GM21423 (cell line): Measurements from ENCODE around the gene GJB1.
"Not testable (repeated sequence)": the region's sequence is repeated elsewhere in the genome, so short reads cannot be mapped to it uniquely, and the experiment has no call there.

Experiments used
- ATAC-seq: cut with Tn5 transposase; IDR thresholded peaks from one replicate; pipeline ENCODE4 v1.9.1; 2021; ENCODE audit warnings: mild to moderate bottlenecking, moderate library complexity; ENCODE audit not compliant: unreplicated experiment

Gene GJB1

GRCh38 chrX:71222929-71223328 lies at the start of gene GJB1:
GJB1 (plus strand) TSS chrX:71223224; CDS start chrX:71223708, 484 bp downstream.
- no peak for ATAC-seq

GRCh38 chrX:71173440-71173839 lies 49.6 kb upstream of the GJB1 start:
- no peak for ATAC-seq

- ATAC-seq = no peak
Observed at GRCh38 chrX:71174795-71175194, 48.2 kb upstream of the GJB1 start.

GRCh38 chrX:71175531-71175930 lies 47.5 kb upstream of the GJB1 start:
- no peak for ATAC-seq

GRCh38 chrX:71177327-71177726 lies 45.7 kb upstream of the GJB1 start:
- ATAC-seq = no peak

- ATAC-seq = no peak
Observed at GRCh38 chrX:71178908-71179307, 44.1 kb upstream of the GJB1 start.

GRCh38 chrX:71180579-71181265 lies 42.3 kb upstream of the GJB1 start:
- ATAC-seq = not testable (repeated sequence)

GRCh38 chrX:71181558-71181909 lies 41.5 kb upstream of the GJB1 start:
- peak; percentile 30 for ATAC-seq

- ATAC-seq = peak; percentile 86
Observed at GRCh38 chrX:71181910-71182799, 40.9 kb upstream of the GJB1 start.

GRCh38 chrX:71182871-71183270 lies 40.2 kb upstream of the GJB1 start:
- no peak for ATAC-seq

GRCh38 chrX:71183341-71183740 lies 39.7 kb upstream of the GJB1 start:
- no peak for ATAC-seq

GRCh38 chrX:71184092-71184491 lies 38.9 kb upstream of the GJB1 start:
- no peak for ATAC-seq

- no peak for ATAC-seq
Observed at GRCh38 chrX:71184803-71185495, 38.1 kb upstream of the GJB1 start.

GRCh38 chrX:71191248-71191647 lies 31.8 kb upstream of the GJB1 start:
- ATAC-seq = no peak

GRCh38 chrX:71195964-71196649 lies 26.9 kb upstream of the GJB1 start:
- ATAC-seq = peak; percentile 64

- peak; percentile 71 for ATAC-seq
Observed at GRCh38 chrX:71198066-71198465, 25.0 kb upstream of the GJB1 start.

GRCh38 chrX:71199252-71200008 lies 23.6 kb upstream of the GJB1 start:
- ATAC-seq = no peak

- ATAC-seq = no peak
Observed at GRCh38 chrX:71210816-71211215, 12.2 kb upstream of the GJB1 start.

GRCh38 chrX:71212536-71212935 lies 10.5 kb upstream of the GJB1 start:
- ATAC-seq = no peak

- no peak for ATAC-seq
Observed at GRCh38 chrX:71214152-71214551, 8.9 kb upstream of the GJB1 start.
